ENCODE data around the gene SMLR1.

Gene SMLR1

GRCh38 chr6:130863415-130864230 is 36.4 kb downstream of the SMLR1 start:
- no peak overlapping the region for H3K4me3 ChIP-seq (ENCODE audit: low read depth, low read length)
- TF ChIP-seq CTCF (IDR thresholded peaks at IDR 0.05; ENCODE audit: borderline replicate concordance, insufficient read depth, low read depth, low read length): no peak

GRCh38 chr6:130864344-130864743 is 37.1 kb downstream of the SMLR1 start:
- no peak for TF ChIP-seq CTCF (IDR thresholded peaks at IDR 0.05; ENCODE audit: borderline replicate concordance, insufficient read depth, low read depth, low read length)
- H3K4me3 ChIP-seq (ENCODE audit: low read depth, low read length): no peak overlapping the region

GRCh38 chr6:130865793-130866192 is 38.6 kb downstream of the SMLR1 start:
- TF ChIP-seq CTCF (IDR thresholded peaks at IDR 0.05; ENCODE audit: borderline replicate concordance, insufficient read depth, low read depth, low read length): no peak
- H3K4me3 ChIP-seq (ENCODE audit: low read depth, low read length): no peak overlapping the region

GRCh38 chr6:130869681-130870080 is 42.5 kb downstream of the SMLR1 start:
- no peak overlapping the region for H3K4me3 ChIP-seq (ENCODE audit: low read depth, low read length)
- TF ChIP-seq CTCF (IDR thresholded peaks at IDR 0.05; ENCODE audit: borderline replicate concordance, insufficient read depth, low read depth, low read length): no peak

- H3K4me3 ChIP-seq (ENCODE audit: low read depth, low read length): no peak overlapping the region
- no peak for TF ChIP-seq CTCF (IDR thresholded peaks at IDR 0.05; ENCODE audit: borderline replicate concordance, insufficient read depth, low read depth, low read length)
Observed at GRCh38 chr6:130870179-130870880, 43.1 kb downstream of the SMLR1 start.

- peak; percentile 82 for TF ChIP-seq CTCF (IDR thresholded peaks at IDR 0.05; ENCODE audit: borderline replicate concordance, insufficient read depth, low read depth, low read length)
- no peak overlapping the region for H3K4me3 ChIP-seq (ENCODE audit: low read depth, low read length)
Observed at GRCh38 chr6:130872250-130873095, 45.3 kb downstream of the SMLR1 start.

All from GM12875 (cell line).